Prostate gland (tissue), 2 donors: ENCODE measurements around the gene RAB36.

Experiments
- CTCF ChIP-seq, 4 experiments: fragments of 200-600 bp in 2 of 4; fragments of 450-650 bp in 2 of 4; sonication (generic) in 2 of 4; IDR thresholded peaks; 1 replicate in 3 of 4; 2 replicates in 1 of 4; pipeline ENCODE4 v1.5.1; 2016 to 2019; ENCODE audit warnings: antibody characterized with exemption in 4 of 4, mild to moderate bottlenecking in 2 of 4, moderate library complexity in 2 of 4
- POLR2A ChIP-seq: fragments of 450-650 bp; IDR thresholded peaks from one replicate; pipeline ENCODE4 v1.6.1; 2016; ENCODE audit warnings: antibody characterized with exemption, mild to moderate bottlenecking
- POLR2AphosphoS5 ChIP-seq: sonication (generic); formaldehyde crosslinking; IDR thresholded peaks from one replicate; pipeline ENCODE4 v1.6.1; 2017; ENCODE audit warnings: antibody characterized with exemption

- TF ChIP-seq POLR2A: no peak
- no peak for TF ChIP-seq CTCF (IDR thresholded peaks at IDR 0.05)
- peak; percentile 44 for TF ChIP-seq POLR2AphosphoS5
Measured at GRCh38 chr22:23205339-23206049, 60.2 kb downstream of the RAB36 start.
